Testis (tissue), 2 donors: ENCODE results near the gene IQSEC3.

Experiments used
- POLR2A ChIP-seq: fragments of 450-650 bp; IDR thresholded peaks from one replicate; pipeline ENCODE4 v1.6.1; 2017; ENCODE audit warnings: antibody characterized with exemption, mild to moderate bottlenecking, moderate library complexity
- TF ChIP-seq, protein P1 (sequence below), 3 experiments: fragments of 450-650 bp in 2 of 3; fragments of 200-600 bp in 1 of 3; sonication (generic) in 1 of 3; IDR thresholded peaks; one replicate each; pipeline ENCODE4 v1.5.1; 2016 to 2019; ENCODE audit warnings: antibody characterized with exemption in 3 of 3, mild to moderate bottlenecking in 2 of 3, moderate library complexity in 1 of 3

DNA sequence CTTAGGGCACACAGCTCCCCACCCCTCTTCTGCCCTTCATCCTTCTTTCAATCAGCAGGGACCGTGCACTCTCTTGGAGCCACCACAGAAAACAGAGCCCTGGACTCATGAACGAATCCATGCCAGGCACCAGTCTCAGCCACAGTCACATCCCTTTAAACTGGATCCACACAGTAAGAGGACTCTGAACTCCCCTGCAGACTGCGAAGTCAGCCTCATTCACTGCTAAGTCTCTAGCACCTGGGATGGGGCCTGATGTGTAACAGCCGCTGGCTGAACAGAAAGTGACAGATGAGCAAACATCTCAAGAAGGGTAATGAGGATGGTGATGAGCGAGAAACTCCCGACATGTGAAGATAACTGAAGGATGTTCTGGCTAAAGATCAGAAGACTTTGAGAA, 45.8 kb upstream of the IQSEC3 start:
- TF ChIP-seq, protein P1, sequence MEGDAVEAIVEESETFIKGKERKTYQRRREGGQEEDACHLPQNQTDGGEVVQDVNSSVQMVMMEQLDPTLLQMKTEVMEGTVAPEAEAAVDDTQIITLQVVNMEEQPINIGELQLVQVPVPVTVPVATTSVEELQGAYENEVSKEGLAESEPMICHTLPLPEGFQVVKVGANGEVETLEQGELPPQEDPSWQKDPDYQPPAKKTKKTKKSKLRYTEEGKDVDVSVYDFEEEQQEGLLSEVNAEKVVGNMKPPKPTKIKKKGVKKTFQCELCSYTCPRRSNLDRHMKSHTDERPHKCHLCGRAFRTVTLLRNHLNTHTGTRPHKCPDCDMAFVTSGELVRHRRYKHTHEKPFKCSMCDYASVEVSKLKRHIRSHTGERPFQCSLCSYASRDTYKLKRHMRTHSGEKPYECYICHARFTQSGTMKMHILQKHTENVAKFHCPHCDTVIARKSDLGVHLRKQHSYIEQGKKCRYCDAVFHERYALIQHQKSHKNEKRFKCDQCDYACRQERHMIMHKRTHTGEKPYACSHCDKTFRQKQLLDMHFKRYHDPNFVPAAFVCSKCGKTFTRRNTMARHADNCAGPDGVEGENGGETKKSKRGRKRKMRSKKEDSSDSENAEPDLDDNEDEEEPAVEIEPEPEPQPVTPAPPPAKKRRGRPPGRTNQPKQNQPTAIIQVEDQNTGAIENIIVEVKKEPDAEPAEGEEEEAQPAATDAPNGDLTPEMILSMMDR (IDR thresholded peaks at IDR 0.05), result no peak
- TF ChIP-seq POLR2A, result no peak
